Upper lobe of right lung (tissue), 1 donor: ENCODE measurements around the gene SERINC5. TPM values are rescaled to one million over a fixed set of nuclear protein-coding genes. Genes with fewer than 3 reads are reported as not detected.

Experiments
- ATAC-seq: fragments of 200-7000 bp; cut with Tn5 transposase; one replicate; pipeline ENCODE4 v1.9.1; 2020; ENCODE audit warnings: mild to moderate bottlenecking, moderate library complexity
- DNase-seq: peaks from one replicate; pipeline ENCODE4 v3.0.0-alpha.2; 2020
- H3K27ac ChIP-seq: fragments of 200-600 bp; one replicate; pipeline ENCODE4 v1.8.0; 2022
- H3K27me3 ChIP-seq: fragments of 200-600 bp; one replicate; pipeline ENCODE4 v1.8.0; 2022; ENCODE audit warnings: mild to moderate bottlenecking
- H3K36me3 ChIP-seq: fragments of 200-600 bp; one replicate; pipeline ENCODE4 v1.8.0; 2022
- H3K4me1 ChIP-seq: fragments of 200-600 bp; one replicate; pipeline ENCODE4 v1.8.0; 2022
- H3K4me3 ChIP-seq: fragments of 200-600 bp; one replicate; pipeline ENCODE4 v1.8.0; 2022; ENCODE audit warnings: mild to moderate bottlenecking
- H3K9me3 ChIP-seq: fragments of 200-600 bp; one replicate; pipeline ENCODE4 v1.8.0; 2022
- intact Hi-C: fragments of 100-400 bp; cut with DNase I; formaldehyde crosslinking; loops from one replicate; pipeline ENCODE4 v1.11.0; 2022
- total RNA-seq: library from RNA; stranded (reverse); fragmentation: NEBNext Ultra II Directional; extraction: Animal tissue kit (Norgen Biotek cat#: 25700); gene quantifications from one replicate; pipeline ENCODE4 v1.2.1, GENCODE V29; 2021
- TF ChIP-seq, protein P1 (sequence below): fragments of 200-600 bp; IDR thresholded peaks from one replicate; pipeline ENCODE4 v1.8.0; 2022; ENCODE audit warnings: antibody characterized with exemption
- donor health status: DM: no; HTN: yes; CAD: no; lungs with severe emphysema.

SERINC5 gene
- total RNA-seq, 1 donor from 2014 or later: 60.4 TPM

GRCh38 chr5:80194468-80194867 is 61.4 kb downstream of the SERINC5 start:
- Histone ChIP-seq H3K4me1 (peaks cover 38% of the 10 kb centered on the region), H3K27me3 (no peaks in the 10 kb centered on the region), H3K27ac (peak overlapping the region; percentile 49), H3K9me3 (no peaks in the 10 kb centered on the region), H3K4me3 (no peak overlapping the region), H3K36me3 (peaks cover 3% of the 10 kb centered on the region)
- DNase-seq (no peak), ATAC-seq (no peak)
- TF ChIP-seq, protein P1, sequence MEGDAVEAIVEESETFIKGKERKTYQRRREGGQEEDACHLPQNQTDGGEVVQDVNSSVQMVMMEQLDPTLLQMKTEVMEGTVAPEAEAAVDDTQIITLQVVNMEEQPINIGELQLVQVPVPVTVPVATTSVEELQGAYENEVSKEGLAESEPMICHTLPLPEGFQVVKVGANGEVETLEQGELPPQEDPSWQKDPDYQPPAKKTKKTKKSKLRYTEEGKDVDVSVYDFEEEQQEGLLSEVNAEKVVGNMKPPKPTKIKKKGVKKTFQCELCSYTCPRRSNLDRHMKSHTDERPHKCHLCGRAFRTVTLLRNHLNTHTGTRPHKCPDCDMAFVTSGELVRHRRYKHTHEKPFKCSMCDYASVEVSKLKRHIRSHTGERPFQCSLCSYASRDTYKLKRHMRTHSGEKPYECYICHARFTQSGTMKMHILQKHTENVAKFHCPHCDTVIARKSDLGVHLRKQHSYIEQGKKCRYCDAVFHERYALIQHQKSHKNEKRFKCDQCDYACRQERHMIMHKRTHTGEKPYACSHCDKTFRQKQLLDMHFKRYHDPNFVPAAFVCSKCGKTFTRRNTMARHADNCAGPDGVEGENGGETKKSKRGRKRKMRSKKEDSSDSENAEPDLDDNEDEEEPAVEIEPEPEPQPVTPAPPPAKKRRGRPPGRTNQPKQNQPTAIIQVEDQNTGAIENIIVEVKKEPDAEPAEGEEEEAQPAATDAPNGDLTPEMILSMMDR: no peak
- intact Hi-C loops: no loop called here

DNA sequence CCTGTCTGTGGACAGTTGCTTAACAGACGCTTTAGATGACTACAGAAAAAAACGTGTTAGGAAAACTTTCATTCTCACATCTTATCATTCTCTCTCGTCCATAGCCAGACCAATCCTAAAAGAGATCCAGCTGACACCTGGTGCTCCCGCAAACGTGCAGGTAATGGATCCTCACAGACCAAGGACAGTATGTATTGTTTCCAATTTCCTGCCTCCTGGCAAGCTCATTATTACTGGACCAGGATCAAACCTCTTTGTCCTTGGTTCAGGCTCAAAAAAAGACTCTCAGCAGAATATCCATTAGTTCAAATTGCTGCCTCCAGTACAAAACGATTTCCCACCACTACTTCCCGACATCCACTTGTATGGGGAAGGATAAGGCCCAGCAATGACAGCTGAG is 62.4 kb downstream of the SERINC5 start:
- H3K27me3 ChIP-seq: no peaks in the 10 kb centered on the region
- intact Hi-C loops: no loop called here
- no peaks in the 10 kb centered on the region for H3K36me3 ChIP-seq
- ATAC-seq (no peak), DNase-seq (no peak)
- peak overlapping the region; percentile 49 for H3K27ac ChIP-seq
- H3K4me1 ChIP-seq: peaks cover 38% of the 10 kb centered on the region
- H3K4me3 ChIP-seq: no peak overlapping the region
- H3K9me3 ChIP-seq: no peaks in the 10 kb centered on the region
- TF ChIP-seq, protein P1: no peak

DNA sequence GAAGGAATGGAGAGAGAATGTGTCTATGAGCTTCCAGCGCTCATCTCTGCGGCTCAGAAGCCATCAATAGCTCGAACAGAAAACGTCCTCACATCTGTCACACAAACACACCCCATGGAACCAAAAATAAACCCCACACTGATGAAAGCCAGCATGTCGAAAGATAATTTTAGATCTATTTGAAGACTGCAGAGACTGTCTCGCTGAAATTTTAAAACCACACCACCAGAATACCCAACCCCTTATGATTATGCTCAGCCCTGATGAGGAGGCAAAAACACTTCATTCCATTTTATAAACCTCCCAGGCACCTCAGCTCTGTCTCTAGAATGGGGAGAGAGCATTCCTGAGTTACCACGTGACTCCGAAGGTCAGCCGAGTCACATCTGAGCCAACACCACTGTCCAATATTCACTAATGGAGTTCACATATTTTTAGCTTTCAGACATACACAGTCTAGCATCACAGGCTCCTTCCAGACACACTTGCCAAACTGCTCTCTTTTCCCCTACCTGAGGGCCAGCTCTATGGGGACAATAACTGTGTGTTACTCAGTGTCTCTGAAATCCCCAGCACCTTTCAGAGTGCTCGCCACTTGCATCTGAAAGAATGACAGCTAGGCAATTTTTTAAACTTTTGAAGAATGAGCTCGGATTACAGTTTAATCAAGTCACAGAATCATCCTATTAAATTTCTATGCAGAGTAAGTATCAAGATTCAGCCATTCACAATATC is 63.2 kb downstream of the SERINC5 start:
- peak overlapping the region; percentile 49 for H3K27ac ChIP-seq
- no peaks in the 10 kb centered on the region for H3K27me3 ChIP-seq
- DNase-seq (no peak), ATAC-seq (peak; percentile 63)
- TF ChIP-seq, protein P1: no peak
- no peaks in the 10 kb centered on the region for H3K9me3 ChIP-seq
- intact Hi-C loops: no loop called here
- no peaks in the 10 kb centered on the region for H3K36me3 ChIP-seq
- peaks cover 41% of the 10 kb centered on the region for H3K4me1 ChIP-seq
- H3K4me3 ChIP-seq: no peak overlapping the region

- DNase-seq (no peak), ATAC-seq (peak; percentile 34)
- TF ChIP-seq, protein P1: no peak
- H3K27me3 ChIP-seq: no peaks in the 10 kb centered on the region
- H3K4me1 ChIP-seq: peaks cover 48% of the 10 kb centered on the region
- H3K27ac ChIP-seq: peak overlapping the region; percentile 31
- intact Hi-C loops: no loop called here
- no peak overlapping the region for H3K4me3 ChIP-seq
- no peaks in the 10 kb centered on the region for H3K9me3 ChIP-seq
- no peaks in the 10 kb centered on the region for H3K36me3 ChIP-seq
Observed at GRCh38 chr5:80191991-80192398, 63.9 kb downstream of the SERINC5 start.

DNA sequence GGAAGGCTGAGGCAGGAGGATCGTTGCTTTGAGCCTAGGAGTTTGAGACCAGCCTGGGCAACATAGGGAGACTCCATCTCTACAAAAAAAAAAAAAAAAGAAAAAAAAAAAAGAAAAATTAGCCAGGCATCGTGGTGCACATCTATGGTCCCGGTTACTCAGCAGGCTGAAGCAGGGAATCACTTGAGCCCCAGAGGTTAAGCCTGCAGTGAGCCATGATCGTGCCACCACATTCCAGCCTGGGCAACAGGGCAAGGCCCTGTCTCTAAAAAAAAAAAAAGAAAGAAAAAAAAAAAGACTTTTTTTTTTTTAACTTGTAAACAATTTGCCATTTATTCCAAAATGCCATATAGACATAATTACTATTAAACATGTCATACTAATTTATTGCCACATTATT is 64.5 kb downstream of the SERINC5 start:
- Histone ChIP-seq H3K9me3 (no peaks in the 10 kb centered on the region), H3K36me3 (no peaks in the 10 kb centered on the region), H3K4me3 (no peak overlapping the region), H3K27ac (no peak overlapping the region), H3K27me3 (no peaks in the 10 kb centered on the region), H3K4me1 (peaks cover 54% of the 10 kb centered on the region)
- intact Hi-C loops: no loop called here
- no peak for DNase-seq
- no peak for ATAC-seq
- TF ChIP-seq, protein P1: no peak
